RWPE1 (cell line): ENCODE results near the gene SYNPO.

Source experiments
- CTCF ChIA-PET: fragments of 350-600 bp; sonication (Branson Sonifier 250); formaldehyde crosslinking; extraction: SDS; loops from one replicate; lab custom pipeline; 2021; lab: Yijun Ruan, JAX
- POLR2A ChIA-PET: fragments of 400-600 bp; formaldehyde crosslinking; extraction: SDS; loops from one replicate; lab custom pipeline; 2020; ENCODE audit warnings: antibody characterized with exemption; ENCODE audit not compliant: low non-redundant PET; lab: Yijun Ruan, JAX
- DNase-seq: peaks from one replicate; pipeline ENCODE4 v3.0.0; 2012; ENCODE audit warnings: low spot score
- H3K27ac ChIP-seq: fragments of 450-650 bp; 2 replicates; pipeline ENCODE4 v1.5.1; 2017
- CTCF ChIP-seq: fragments of 450-650 bp; conservative IDR thresholded peaks from 2 replicates; pipeline ENCODE4 v1.5.1; 2017; ENCODE audit warnings: low read depth, mild to moderate bottlenecking

SYNPO gene

GRCh38 chr5:150637245-150638052, 3.0 kb upstream of the SYNPO start:
- peak overlapping the region; percentile 72 for H3K27ac ChIP-seq
- ChIA-PET CTCF (interaction anchor here (0.5 to 1.2 kb wide), 4 partner anchors 10 to 41 kb away, joined by 3 to 6 read pairs (median 3); no protein-coding TSS in a partner anchor), POLR2A (no interaction called here)
- no peak for TF ChIP-seq CTCF
- DNase-seq: peak; percentile 82

- no peak for DNase-seq
- H3K27ac ChIP-seq: peak overlapping the region; percentile 72
- TF ChIP-seq CTCF: no peak
- CTCF ChIA-PET: interaction anchor here (0.9 to 1.2 kb wide), 2 partner anchors 18 to 30 kb away, joined by 3 to 6 read pairs; no protein-coding TSS in a partner anchor
- POLR2A ChIA-PET: no interaction called here
Observed at GRCh38 chr5:150638053-150638444, 2.4 kb upstream of the SYNPO start.

GRCh38 chr5:150638488-150639376, 1.7 kb upstream of the SYNPO start:
- POLR2A ChIA-PET: no interaction called here
- CTCF ChIA-PET: interaction anchor here (0.5 kb wide), 1 partner anchor 804 kb away, joined by 3 read pairs; no protein-coding TSS in a partner anchor
- H3K27ac ChIP-seq: peak overlapping the region; percentile 96
- no peak for TF ChIP-seq CTCF
- no peak for DNase-seq

GRCh38 chr5:150639377-150639692, 1.1 kb upstream of the SYNPO start:
- POLR2A ChIA-PET: no interaction called here
- H3K27ac ChIP-seq: peak overlapping the region; percentile 96
- no peak for TF ChIP-seq CTCF
- no peak for DNase-seq
- CTCF ChIA-PET: interaction anchor here (0.6 kb wide), 2 partner anchors 193 to 332 kb away, joined by 3 to 6 read pairs; no protein-coding TSS in a partner anchor

GRCh38 chr5:150639751-150640150, 709 bp upstream of the SYNPO start:
- DNase-seq: no peak
- H3K27ac ChIP-seq: peak overlapping the region; percentile 96
- ChIA-PET CTCF (interaction anchor here (0.6 kb wide), 2 partner anchors 194 to 331 kb away, joined by 3 to 6 read pairs; no protein-coding TSS in a partner anchor), POLR2A (no interaction called here)
- TF ChIP-seq CTCF: no peak

GRCh38 chr5:150641006-150641570, 628 bp downstream of the SYNPO start:
- DNase-seq: peak; percentile 41
- ChIA-PET CTCF (no interaction called here), POLR2A (interaction anchor here (0.6 kb wide), 1 partner anchor 25 kb away, joined by 4 read pairs; no protein-coding TSS in a partner anchor)
- no peak for TF ChIP-seq CTCF
- H3K27ac ChIP-seq: peak overlapping the region; percentile 96
